Suppressor macrophage treated with lipopolysaccharide for 1 hour (primary cell): ENCODE measurements around the gene COL1A2.

Source experiments
- DNase-seq, 3 donors: peaks; one replicate each; pipeline ENCODE4 v3.0.0-alpha.2; 2020 to 2022

COL1A2 gene

DNA sequence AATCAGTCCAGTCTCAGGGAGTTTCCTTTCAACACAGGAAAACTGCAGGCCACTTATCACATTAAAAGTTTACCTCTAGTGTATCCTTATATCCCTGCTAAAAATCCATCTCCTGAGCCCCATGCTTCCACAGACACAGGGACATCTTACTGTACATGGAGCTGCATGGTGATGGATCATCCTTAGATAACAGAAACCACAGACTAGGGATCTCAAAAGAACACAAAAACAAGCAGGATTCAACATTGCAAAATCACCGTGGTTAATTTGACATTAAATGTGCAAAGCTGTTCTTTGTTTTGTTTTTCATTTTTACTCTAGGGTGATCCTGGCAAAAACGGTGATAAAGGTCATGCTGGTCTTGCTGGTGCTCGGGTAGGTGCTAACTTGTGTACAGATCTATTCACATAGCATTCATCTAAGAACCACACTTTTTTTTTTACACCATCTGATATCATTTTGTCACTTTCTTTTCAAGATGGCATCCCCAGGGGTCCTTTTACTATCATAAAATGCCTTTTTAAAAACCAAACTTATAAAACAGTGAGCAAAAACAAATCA lies 18.1 kb downstream of the COL1A2 start:
- no peak for DNase-seq

- DNase-seq: no peak
Measured at GRCh38 chr7:94414481-94414880, 19.8 kb downstream of the COL1A2 start.

DNA sequence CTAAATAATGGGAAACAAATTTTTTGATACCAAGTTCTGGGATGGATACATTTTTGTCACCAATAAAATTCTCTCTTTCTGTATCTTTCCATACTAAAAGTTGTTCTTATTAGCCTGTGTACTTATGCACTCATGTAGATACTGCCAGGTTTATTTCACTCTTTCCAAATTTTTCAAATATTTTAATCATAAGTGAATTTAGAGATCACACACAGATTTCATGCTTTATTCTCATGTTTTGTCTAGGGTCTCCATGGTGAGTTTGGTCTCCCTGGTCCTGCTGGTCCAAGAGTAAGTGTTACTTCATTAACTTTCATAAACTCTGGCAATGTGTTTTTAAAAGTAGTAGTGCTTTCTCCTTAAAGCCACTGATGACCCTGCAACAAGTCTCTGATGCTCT lies 20.3 kb downstream of the COL1A2 start:
- DNase-seq: no peak

GRCh38 chr7:94417306-94417705 lies 22.6 kb downstream of the COL1A2 start:
- DNase-seq: no peak

DNA sequence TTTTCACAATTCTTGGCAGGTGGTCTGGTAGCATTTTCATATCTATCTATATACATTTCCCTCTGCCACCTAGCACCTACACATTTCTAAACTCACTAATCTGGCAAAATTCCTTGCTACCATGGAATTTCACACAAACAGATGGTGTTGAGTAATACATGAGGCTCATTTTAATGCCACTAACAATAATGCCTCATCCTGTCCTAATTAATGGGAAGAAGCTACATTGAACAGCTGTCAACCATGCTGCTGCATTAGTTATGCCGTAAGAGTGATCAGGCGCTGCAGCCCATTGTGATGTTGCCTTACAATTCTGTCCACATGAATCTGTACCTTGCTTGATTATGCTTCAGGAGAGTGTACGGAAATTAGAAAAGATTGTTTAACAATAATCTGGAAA lies 23.2 kb downstream of the COL1A2 start:
- DNase-seq: no peak

GRCh38 chr7:94418851-94419250 lies 24.2 kb downstream of the COL1A2 start:
- DNase-seq: no peak

- DNase-seq: no peak
Measured at GRCh38 chr7:94420328-94420727, 25.6 kb downstream of the COL1A2 start.

DNA sequence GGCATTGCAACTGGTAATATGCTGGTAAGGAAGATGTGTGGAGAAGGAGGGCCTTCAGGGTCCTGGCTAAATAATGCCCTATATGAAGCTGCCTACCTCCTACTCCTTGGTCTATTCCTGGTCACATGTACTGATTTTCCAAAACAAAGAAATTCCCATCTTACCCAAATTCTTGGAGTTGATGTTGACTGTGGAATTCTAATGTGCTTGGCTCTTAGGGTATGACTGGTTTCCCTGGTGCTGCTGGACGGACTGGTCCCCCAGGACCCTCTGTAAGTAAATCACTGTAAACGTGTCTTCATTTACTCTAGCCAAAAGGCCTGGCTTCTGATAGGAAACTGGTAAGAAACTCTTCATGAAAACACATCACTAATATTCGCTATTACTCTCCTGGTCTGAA lies 27.0 kb downstream of the COL1A2 start:
- no peak for DNase-seq

DNA sequence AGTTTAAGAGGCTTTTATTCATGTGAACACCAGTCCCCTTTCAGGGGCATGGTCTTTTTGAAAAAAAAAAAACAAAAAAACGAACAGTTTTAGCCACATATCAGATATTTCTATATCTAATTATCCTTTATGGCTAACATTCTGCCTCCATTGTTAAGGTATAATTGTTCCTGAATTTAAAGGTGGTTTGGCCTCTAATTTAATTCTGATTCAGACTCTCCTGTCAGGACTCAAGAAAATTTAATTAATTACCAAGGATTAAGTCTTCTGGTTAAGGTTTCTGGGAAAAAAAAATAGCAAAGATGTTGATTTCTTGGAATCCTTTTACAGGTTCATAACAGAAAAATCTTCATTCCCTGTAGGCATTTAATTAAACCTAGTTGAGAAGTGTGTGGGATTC lies 27.4 kb downstream of the COL1A2 start:
- DNase-seq: no peak

GRCh38 chr7:94422827-94423460 lies 28.2 kb downstream of the COL1A2 start:
- DNase-seq: no peak

GRCh38 chr7:94423863-94424735 lies 29.4 kb downstream of the COL1A2 start:
- no peak for DNase-seq

DNA sequence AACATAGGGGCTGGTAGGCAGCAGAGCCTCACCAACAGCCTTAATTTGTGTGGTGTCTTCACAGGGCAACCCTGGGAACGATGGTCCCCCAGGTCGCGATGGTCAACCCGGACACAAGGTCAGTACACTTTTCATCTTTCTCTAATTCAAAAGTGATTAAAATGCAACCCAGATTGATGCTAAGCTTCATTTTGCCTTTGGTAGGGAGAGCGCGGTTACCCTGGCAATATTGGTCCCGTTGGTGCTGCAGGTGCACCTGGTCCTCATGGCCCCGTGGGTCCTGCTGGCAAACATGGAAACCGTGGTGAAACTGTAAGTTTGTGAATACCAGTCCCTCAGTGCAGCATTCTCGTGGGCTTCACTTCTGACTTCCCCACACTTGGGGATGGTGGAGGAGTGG lies 30.9 kb downstream of the COL1A2 start:
- DNase-seq: no peak

DNA sequence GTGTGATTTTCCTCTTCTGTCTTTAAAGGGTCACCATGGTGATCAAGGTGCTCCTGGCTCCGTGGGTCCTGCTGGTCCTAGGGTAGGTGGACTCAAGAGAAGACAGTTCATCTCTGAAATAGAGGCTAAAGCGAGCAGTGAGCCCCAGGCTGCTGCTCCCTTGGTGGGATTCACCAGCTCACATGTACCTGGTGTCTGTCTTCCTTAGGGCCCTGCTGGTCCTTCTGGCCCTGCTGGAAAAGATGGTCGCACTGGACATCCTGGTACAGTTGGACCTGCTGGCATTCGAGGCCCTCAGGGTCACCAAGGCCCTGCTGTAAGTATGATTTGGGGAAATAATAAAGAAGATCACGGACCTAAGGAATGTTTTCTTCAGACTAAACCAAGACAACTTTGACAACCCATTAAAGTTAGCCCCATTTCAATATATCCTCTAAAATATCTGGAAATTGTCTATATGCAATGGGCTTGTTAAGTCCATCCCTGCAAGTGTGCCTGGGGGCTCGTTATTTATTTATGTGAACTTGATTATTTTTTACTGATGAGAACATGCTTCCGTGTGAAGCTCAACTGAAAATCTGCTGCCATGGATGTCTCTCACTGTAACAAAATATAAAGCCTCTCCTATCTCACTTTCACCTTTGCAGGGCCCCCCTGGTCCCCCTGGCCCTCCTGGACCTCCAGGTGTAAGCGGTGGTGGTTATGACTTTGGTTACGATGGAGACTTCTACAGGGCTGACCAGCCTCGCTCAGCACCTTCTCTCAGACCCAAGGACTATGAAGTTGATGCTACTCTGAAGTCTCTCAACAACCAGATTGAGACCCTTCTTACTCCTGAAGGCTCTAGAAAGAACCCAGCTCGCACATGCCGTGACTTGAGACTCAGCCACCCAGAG lies 32.5 kb downstream of the COL1A2 start:
- no peak for DNase-seq

GRCh38 chr7:94429153-94429552 lies 34.5 kb downstream of the COL1A2 start:
- DNase-seq: no peak

GRCh38 chr7:94431176-94431575 lies 36.5 kb downstream of the COL1A2 start:
- DNase-seq: no peak

- no peak for DNase-seq
Measured at GRCh38 chr7:94431619-94432280, 37.1 kb downstream of the COL1A2 start.

DNA sequence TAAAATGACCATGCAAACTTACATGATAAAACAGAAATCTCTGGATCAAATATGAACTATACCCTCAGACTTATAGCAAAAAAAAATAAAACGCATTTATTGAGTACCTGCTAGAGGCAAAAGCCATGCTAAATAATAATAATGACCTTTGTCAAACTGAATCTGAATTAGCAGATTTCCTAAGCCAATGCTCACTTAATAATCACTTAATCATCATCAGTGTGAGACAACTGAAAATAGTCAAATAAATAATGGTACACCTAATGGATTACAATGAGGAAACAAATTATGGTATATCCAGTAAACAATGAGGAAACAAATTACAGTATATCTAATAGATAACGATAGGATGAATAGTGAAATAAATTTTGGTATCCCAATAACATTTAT lies 37.6 kb downstream of the COL1A2 start:
- no peak for DNase-seq

DNA sequence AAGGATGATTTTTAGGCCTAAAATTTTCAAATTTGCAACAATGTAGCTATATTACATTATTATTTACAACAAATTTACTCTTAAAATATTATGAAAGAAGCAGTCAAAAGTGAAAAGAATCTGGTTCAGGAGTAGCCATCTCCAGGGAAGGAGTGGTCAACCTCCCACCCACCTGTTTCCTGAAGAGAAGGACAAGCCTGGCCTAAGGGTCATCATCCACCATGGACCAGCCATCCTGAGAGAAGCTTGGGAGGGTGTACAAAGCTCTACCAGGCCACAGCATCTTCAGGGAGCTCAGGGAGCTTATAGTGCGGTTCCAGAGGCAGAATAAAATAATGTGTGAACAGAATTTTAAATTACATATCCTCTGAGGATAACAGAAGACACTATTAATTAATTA lies 38.1 kb downstream of the COL1A2 start:
- no peak for DNase-seq

DNA sequence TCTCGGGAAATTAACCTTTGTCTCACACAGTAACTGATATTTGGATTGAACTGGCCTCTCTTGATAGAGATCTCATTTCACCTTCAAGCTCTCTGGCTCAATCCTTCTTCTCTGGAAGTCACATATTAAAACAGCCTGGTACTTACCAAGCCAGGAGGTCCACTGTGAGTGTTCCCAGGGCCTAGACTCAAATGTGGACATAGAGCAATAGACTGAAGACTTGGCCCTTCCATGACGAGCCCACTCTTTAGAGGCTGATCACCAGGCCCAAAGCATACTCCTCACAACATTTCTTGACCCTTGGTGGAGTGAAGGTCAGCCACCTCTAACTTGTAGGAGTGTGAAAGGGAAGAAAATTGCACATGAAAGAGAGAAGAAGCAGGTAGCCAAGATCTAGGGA lies 38.5 kb downstream of the COL1A2 start:
- no peak for DNase-seq

GRCh38 chr7:94434042-94434441 lies 39.3 kb downstream of the COL1A2 start:
- DNase-seq: no peak

DNA sequence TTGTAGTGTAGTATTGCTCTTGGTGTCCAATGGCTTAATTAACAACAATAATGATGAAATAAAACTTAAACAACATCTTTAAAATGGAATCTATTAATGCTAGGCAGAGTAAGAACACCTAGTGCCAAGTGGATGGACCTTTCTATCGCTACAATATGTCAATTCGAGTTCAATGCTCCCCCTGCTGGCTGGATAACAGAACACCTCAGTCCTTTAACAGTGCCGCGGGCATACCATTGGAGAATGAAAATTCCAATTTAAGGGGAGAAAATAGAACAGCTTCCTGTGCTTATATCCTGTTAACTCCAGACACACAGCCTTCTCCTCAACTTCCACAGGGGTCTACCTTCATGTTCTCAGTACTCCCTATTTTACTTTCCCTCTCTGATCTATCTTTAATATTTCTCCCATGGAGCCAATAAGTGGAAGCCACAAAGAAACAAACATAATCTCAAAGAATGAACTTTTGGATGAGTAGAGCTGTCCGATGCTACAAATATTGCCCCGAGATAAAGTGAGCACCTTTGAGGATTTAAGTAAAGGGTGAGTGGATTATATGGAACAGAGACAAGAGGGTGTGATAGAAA lies 41.4 kb downstream of the COL1A2 start:
- peak; percentile 65 to 83 (median 82) for DNase-seq

GRCh38 chr7:94436700-94437099 lies 42.0 kb downstream of the COL1A2 start:
- no peak for DNase-seq
